ENCODE data around the gene CDCA7L.

The CDCA7L gene

DNA sequence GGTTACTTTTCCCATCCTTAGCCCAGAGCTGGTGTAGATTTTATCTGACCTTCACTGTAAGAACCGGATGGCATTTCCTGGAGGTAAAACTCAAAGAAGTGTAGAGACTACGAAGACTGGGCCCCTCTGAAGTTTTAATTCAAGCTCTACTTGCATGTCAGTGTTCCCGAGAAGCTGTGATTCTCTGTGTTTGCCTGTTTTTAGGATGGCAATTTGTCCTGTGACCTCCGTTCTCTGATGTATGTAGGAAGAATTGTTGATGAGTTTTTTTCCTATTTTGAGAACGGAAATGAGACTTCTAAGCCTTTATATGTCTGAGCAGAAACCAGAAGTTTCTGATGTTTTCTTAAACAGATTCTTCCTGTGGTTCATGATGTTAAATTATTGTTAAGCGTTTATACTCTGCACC is 94.1 kb downstream of the CDCA7L start:
- no peaks in the 10 kb centered on the region for H4K20me1 ChIP-seq
- H3K9ac ChIP-seq, result no peak overlapping the region
- H3K4me1 ChIP-seq, result no peaks in the 10 kb centered on the region
- no peak overlapping the region; a peak in 1 of 22 replicates for H3K4me2 ChIP-seq
- no peaks in the 10 kb centered on the region for H3K27me3 ChIP-seq
- H3K36me3 ChIP-seq, result no peaks in the 10 kb centered on the region
- TF ChIP-seq Cebpa-rat (IDR thresholded peaks at IDR 0.05), result no peak
- H3K9me3 ChIP-seq (replicated peaks in 1 of 11), result 0 out of 22 replicates have a peak, but pooled peaks cover 0 to 3% (median 0%) of the 10 kb centered on the region in 11 experiments
- no peak overlapping the region for H3K4me3 ChIP-seq
- no peak overlapping the region for H3K27ac ChIP-seq
